ENCODE measurements around the gene PRTG.

GRCh38 chr15:55627730-55628368, 115.1 kb downstream of the PRTG start:
- TF ChIP-seq CTCF (IDR thresholded peaks at IDR 0.05) (no peak), POLR2A (IDR thresholded peaks at IDR 0.05) (no peak), POLR2AphosphoS5 (IDR thresholded peaks at IDR 0.05) (no peak)
